Mammary epithelial cell (primary cell): Measurements from ENCODE around the gene ENO4.

Experiments
- EZH2 ChIP-seq: IDR thresholded peaks from 2 replicates; pipeline ENCODE4 v1.6.1; 2012; ENCODE audit warnings: low read length, inconsistent platforms, borderline replicate concordance
- TF ChIP-seq, protein P1 (sequence below), 2 donors: IDR thresholded peaks in 1 of 2; conservative IDR thresholded peaks in 1 of 2; 2 replicates each; pipeline ENCODE4 v1.5.1; 2011 to 2012; ENCODE audit warnings: inconsistent platforms in 2 of 2, low read length in 2 of 2, mild to moderate bottlenecking in 2 of 2, control low read depth in 1 of 2, low read depth in 1 of 2; ENCODE audit not compliant: insufficient read depth in 1 of 2; ENCODE audit errors: extremely low read depth in 1 of 2

GRCh38 chr10:116808706-116809105 lies 40.6 kb upstream of the ENO4 start:
- TF ChIP-seq, protein P1, sequence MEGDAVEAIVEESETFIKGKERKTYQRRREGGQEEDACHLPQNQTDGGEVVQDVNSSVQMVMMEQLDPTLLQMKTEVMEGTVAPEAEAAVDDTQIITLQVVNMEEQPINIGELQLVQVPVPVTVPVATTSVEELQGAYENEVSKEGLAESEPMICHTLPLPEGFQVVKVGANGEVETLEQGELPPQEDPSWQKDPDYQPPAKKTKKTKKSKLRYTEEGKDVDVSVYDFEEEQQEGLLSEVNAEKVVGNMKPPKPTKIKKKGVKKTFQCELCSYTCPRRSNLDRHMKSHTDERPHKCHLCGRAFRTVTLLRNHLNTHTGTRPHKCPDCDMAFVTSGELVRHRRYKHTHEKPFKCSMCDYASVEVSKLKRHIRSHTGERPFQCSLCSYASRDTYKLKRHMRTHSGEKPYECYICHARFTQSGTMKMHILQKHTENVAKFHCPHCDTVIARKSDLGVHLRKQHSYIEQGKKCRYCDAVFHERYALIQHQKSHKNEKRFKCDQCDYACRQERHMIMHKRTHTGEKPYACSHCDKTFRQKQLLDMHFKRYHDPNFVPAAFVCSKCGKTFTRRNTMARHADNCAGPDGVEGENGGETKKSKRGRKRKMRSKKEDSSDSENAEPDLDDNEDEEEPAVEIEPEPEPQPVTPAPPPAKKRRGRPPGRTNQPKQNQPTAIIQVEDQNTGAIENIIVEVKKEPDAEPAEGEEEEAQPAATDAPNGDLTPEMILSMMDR (conservative IDR thresholded peaks at IDR 0.05 in 1 of 2, IDR thresholded peaks at IDR 0.05 in 1 of 2; ENCODE audit: extremely low read depth in 1 of 2, insufficient read depth in 1 of 2, low read depth in 1 of 2, low read length in 2 of 2) = no peak
- TF ChIP-seq EZH2 = no peak
